Cardiac fibroblast (primary cell): ENCODE results near the gene BZW2.
"Not testable (repeated sequence)": the region's sequence is repeated elsewhere in the genome, so short reads cannot be mapped to it uniquely, and the experiment has no call there.

ENCODE experiments used
- DNase-seq, 2 donors: peaks; one replicate each; pipeline versions ENCODE4 v3.0.0 to v3.0.0-alpha.2; 2010; ENCODE audit warnings: low read depth in 2 of 2
- H3K4me3 ChIP-seq, 2 donors: replicated peaks in 1 of 2; 1 replicate in 1 of 2; 2 replicates in 1 of 2; pipeline ENCODE4 v1.5.1; 2011; ENCODE audit warnings: low read depth in 2 of 2, low read length in 2 of 2, mild to moderate bottlenecking in 2 of 2, moderate library complexity in 1 of 2
- TF ChIP-seq, protein P1 (sequence below): IDR thresholded peaks from one replicate; pipeline ENCODE4 v1.5.1; 2011; ENCODE audit warnings: low read depth, mild to moderate bottlenecking, low read length, inconsistent platforms

BZW2 gene

DNA sequence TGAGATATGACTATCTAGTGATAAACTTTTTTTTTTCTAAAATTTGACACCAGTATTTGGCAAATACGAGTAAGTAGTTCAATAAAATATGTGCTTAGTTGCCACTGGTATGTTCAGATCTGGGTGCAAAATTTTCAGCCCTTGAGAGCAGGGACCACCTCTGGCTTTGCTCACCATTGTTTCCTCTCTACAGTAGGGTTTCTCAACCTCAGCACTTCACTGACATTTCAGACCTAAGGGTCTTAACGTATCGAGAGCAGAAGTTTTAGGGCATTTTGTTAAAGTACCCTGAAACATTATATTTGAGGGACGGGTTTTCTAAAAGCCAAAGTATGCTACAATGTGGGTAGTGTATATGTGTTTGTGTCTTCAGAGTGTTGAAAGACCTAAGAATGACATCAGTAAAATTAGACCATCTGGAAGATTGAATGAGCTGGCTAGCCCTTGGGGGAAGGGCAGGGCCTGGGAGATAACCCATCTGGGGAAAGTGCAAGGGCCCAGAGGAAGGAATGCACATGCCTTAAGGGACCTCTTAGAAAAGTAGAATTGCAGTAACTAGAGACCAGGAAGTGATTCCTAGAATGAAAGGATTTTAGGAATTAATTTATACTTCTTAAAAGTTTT, 11.8 kb downstream of the BZW2 start:
- H3K4me3 ChIP-seq = no peak overlapping the region
- peak; percentile 87 to 94 for DNase-seq
- TF ChIP-seq, protein P1, sequence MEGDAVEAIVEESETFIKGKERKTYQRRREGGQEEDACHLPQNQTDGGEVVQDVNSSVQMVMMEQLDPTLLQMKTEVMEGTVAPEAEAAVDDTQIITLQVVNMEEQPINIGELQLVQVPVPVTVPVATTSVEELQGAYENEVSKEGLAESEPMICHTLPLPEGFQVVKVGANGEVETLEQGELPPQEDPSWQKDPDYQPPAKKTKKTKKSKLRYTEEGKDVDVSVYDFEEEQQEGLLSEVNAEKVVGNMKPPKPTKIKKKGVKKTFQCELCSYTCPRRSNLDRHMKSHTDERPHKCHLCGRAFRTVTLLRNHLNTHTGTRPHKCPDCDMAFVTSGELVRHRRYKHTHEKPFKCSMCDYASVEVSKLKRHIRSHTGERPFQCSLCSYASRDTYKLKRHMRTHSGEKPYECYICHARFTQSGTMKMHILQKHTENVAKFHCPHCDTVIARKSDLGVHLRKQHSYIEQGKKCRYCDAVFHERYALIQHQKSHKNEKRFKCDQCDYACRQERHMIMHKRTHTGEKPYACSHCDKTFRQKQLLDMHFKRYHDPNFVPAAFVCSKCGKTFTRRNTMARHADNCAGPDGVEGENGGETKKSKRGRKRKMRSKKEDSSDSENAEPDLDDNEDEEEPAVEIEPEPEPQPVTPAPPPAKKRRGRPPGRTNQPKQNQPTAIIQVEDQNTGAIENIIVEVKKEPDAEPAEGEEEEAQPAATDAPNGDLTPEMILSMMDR = peak; percentile 56

DNA sequence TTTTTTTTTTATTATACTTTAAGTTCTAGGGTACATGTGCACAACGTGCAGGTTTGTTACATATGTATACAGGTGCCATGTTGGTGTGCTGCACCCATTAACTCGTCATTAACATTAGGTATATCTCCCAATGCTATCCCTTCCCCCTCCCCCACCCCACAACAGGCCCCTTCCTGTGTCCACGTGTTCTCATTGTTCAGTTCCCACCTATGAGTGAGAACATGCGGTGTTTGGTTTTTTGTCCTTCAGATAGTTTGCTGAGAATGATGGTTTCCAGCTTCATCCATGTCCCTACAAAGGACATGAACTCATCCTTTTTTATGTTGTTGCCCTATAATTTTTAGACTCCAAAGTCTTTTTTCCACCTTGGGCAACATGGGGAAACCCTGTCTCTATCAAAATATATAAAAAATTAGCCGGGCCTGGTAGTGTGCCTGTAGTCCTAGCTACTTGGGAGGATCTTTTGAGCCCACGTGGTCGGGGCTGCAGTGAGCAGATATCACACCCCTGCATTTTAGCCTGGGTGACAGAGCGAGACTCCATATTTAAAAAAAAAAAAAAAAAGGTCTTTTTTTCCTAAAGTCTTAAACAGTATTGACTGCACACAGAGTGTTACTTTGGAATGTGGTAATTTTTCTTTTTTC, 14.0 kb downstream of the BZW2 start:
- DNase-seq, H3K4me3 ChIP-seq: not testable (repeated sequence)

DNA sequence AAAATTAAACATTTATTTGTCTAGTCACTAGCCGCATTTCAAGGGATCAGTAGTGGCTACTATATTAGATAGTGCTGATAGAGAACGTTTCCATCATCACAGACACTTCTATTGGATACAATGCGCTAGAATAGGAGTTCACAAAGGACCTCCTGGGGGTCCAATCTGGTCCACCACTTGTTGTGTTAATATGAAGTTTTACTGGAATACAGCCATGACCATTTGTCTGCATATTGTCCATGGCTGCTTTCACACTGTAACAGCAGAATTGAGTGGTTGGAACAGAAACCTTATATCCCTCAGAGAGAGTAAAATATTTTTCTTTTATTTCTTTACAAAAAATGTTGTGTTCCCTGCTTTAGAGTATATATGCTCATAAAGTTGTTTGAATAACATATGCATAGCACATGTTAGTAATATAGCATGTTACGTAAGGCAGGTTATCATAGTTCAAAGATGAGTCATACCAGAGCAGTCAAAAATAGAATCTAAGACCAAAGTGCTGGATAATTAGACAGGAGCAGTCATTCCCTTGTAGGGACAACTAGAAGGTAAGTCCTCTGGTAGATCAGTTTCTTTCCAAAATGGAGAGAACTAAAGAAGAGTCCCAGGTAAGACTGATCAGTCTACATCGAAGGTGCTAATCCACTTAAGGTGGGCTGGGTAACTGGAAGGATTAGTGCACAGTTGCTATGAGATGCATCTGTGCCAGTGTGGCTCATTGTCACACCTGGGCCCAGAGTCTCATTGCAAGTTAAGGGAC, 14.9 kb downstream of the BZW2 start:
- no peak overlapping the region for H3K4me3 ChIP-seq
- DNase-seq = peak; percentile 48 to 66
- TF ChIP-seq, protein P1 = no peak

DNA sequence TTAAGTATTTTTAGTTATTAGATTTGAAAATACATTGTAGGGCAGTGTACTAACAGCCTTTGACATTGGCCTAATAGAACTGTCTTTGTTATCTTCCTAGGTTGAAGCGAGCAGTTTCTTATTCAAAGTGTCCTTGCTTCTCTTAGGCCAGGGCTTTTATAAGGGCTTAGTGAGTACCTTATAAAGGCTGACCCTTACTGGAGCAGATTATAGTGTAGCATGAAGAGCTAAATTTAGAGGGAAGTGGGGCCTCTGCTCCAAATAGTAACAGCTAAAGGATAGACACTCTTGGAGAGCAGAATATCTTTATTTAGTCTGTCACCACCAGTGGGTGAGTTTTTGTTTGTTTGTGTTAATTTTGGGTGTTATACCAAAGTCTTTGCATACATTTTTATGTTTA, 15.9 kb downstream of the BZW2 start:
- H3K4me3 ChIP-seq = no peak overlapping the region
- TF ChIP-seq, protein P1 = no peak
- no peak for DNase-seq

DNA sequence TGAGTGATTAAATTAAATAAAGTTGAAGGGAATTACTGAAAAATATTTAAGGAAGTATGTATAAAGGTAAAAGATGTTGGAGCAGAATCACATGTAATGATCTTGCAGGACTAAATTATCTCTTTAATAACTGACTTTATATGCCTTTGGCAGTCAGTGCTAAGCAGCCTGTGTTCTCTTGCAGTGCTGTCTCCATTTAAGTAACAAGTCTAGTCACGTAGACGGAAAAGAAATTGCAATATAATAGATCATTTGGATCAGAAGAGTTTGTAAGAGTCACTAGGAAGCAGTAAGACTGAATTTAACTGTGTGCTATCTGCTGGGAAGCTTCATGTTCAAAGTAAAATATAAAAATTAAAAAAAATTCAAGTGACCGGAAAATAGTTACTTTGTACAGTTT, 21.4 kb downstream of the BZW2 start:
- TF ChIP-seq, protein P1 = no peak
- DNase-seq = no peak
- no peak overlapping the region for H3K4me3 ChIP-seq

DNA sequence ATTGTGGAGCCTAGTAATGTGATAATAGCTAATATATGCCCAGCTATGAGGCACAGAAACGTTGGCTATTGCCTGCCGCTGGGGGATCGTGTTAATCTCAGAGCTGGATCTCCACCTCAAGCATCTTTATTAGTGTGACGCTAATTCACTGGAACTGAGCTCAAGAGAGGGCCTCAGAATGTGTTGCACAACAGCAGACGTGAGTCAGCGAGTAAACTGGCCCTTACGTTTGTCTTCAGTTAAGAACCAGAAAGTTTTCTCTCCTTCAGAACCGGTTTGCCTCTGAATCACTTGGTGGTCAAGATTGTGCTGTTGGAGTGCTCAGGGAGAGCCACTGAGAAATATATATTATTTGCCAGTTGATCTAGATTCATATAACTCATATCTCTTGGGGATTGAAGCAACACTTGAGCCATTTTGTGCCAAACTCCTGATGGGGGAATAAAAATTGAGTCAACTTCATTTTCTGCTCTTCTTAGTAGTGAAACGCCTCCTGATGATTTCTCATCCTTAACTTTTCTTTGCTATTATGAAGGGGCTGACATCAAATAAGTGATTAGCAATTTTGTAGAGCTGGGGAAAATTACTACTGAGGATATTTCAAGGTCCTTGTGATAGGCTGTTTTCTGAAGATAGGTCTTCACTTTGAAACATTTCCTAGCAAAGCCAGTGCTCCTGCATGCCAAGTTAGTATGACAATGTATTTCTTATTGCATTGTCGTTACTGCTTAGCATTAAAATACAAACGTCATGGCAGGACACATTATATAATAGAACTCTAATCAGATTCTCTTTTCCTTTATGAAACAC, 22.3 kb downstream of the BZW2 start:
- peak; percentile 99 to 100 for DNase-seq
- no peak overlapping the region for H3K4me3 ChIP-seq
- TF ChIP-seq, protein P1 = peak; percentile 24

DNA sequence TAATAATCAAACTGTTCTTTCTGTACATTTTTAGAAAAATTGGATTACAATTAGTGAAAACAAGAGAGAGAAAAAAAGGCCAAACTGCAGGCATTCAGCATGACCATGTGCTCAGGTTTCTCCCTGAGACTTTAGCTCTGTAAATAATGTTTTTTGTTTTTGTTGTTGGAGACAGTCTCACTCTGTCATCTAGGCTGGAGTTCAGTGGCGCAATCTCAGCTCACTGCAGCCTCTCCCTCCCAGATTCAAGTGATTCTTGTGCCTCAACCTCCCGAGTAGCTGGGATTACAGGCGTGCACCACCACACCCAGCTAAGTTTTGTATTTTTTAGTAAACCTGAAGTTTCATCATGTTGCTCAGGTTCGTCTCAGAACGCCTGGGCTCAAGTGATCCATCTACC, 23.0 kb downstream of the BZW2 start:
- no peak overlapping the region for H3K4me3 ChIP-seq
- DNase-seq = peak; percentile 62 to 64

More for the DNA sequence above, 23.0 kb downstream of the BZW2 start:
- TF ChIP-seq, protein P1 = no peak
